Fibroblast of lung (primary cell): Measurements from ENCODE around the gene SEC61A1. TPM values are rescaled to one million over a fixed set of nuclear protein-coding genes. Genes with fewer than 3 reads are reported as not detected.

Experiments used
- DNase-seq, 2 donors: peaks; one replicate each; pipeline versions ENCODE4 v3.0.0 to v3.0.0-alpha.2; 2010; ENCODE audit warnings: low read depth in 2 of 2
- H2AFZ ChIP-seq: 2 replicates; pipeline ENCODE4 v1.5.1; 2012; ENCODE audit warnings: low read length, control low read depth, inconsistent platforms
- H3K27ac ChIP-seq: 2 replicates; pipeline ENCODE4 v1.5.1; 2011; ENCODE audit warnings: low read length, control low read depth; ENCODE audit not compliant: insufficient read depth
- H3K27me3 ChIP-seq: 2 replicates; pipeline ENCODE4 v1.5.1; 2011; ENCODE audit warnings: mild to moderate bottlenecking, low read length; ENCODE audit not compliant: control insufficient read depth, insufficient read depth
- H3K36me3 ChIP-seq: 2 replicates; pipeline ENCODE4 v1.5.1; 2011; ENCODE audit warnings: low read length; ENCODE audit not compliant: control insufficient read depth, insufficient read depth
- H3K4me1 ChIP-seq: 2 replicates; pipeline ENCODE4 v1.5.1; 2011; ENCODE audit warnings: low read length; ENCODE audit not compliant: control insufficient read depth, insufficient read depth; ENCODE audit errors: extremely low read depth
- H3K4me2 ChIP-seq: 2 replicates; pipeline ENCODE4 v1.5.1; 2011; ENCODE audit warnings: low read length, control low read depth; ENCODE audit not compliant: insufficient read depth; ENCODE audit errors: extremely low read depth
- H3K4me3 ChIP-seq, 4 experiments: fragments of 200-600 bp in 1 of 4; sonication (generic) in 1 of 4; replicated peaks in 1 of 4; 2 replicates each; pipeline ENCODE4 v1.5.1; 2011 to 2016; ENCODE audit warnings: low read length in 4 of 4, low read depth in 3 of 4, mild to moderate bottlenecking in 3 of 4, control low read depth in 2 of 4, inconsistent platforms in 1 of 4, mixed read lengths in 1 of 4; ENCODE audit not compliant: insufficient read depth in 1 of 4; ENCODE audit errors: control extremely low read depth in 1 of 4
- H3K79me2 ChIP-seq: 2 replicates; pipeline ENCODE4 v1.5.1; 2012; ENCODE audit warnings: mild to moderate bottlenecking, low read length, inconsistent platforms; ENCODE audit not compliant: control insufficient read depth, insufficient read depth
- H3K9ac ChIP-seq: 2 replicates; pipeline ENCODE4 v1.5.1; 2011; ENCODE audit warnings: mild to moderate bottlenecking, low read length, control low read depth; ENCODE audit not compliant: insufficient read depth
- H3K9me3 ChIP-seq: 2 replicates; pipeline ENCODE4 v1.5.1; 2012; ENCODE audit warnings: low read depth, low read length; ENCODE audit not compliant: control insufficient read depth, insufficient read depth
- H4K20me1 ChIP-seq: 2 replicates; pipeline ENCODE4 v1.5.1; 2011; ENCODE audit warnings: low read length; ENCODE audit not compliant: control insufficient read depth, insufficient read depth; ENCODE audit errors: extremely low read depth
- EZH2 ChIP-seq: IDR thresholded peaks from 2 replicates; pipeline ENCODE4 v1.5.1; 2012; ENCODE audit warnings: low read length, control low read depth, mild to moderate bottlenecking; ENCODE audit errors: missing control alignments
- polyA plus RNA-seq, 2 donors: library from polyadenylated mRNA; depleted of rRNA in 1 of 2; stranded (reverse) in 1 of 2; unstranded in 1 of 2; fragments of >200 nt; gene quantifications; 2 replicates each; pipeline ENCODE4 v1.2.1, GENCODE V29; 2011 to 2012; ENCODE audit warnings: missing spikeins in 1 of 2
- total RNA-seq: library from RNA; depleted of rRNA; stranded (reverse); fragments of >200 nt; gene quantifications from 2 replicates; pipeline ENCODE4 v1.2.1, GENCODE V29; 2014
- TF ChIP-seq, protein P1 (sequence below), 2 donors: IDR thresholded peaks in 1 of 2; conservative IDR thresholded peaks in 1 of 2; 1 replicate in 1 of 2; 2 replicates in 1 of 2; pipeline ENCODE4 v1.5.1; 2011 to 2012; ENCODE audit warnings: low read length in 2 of 2, control low read depth in 1 of 2, inconsistent platforms in 1 of 2, low read depth in 1 of 2, mild to moderate bottlenecking in 1 of 2

The SEC61A1 gene
- total and polyA plus RNA-seq, 2 donors (not counting 1 experiment from before 2014, with no cell fraction given) = 398 to 509 TPM

GRCh38 chr3:128083980-128084674 lies 31.9 kb downstream of the SEC61A1 start:
- H3K27ac ChIP-seq = peak overlapping the region; percentile 35
- no peaks in the 10 kb centered on the region for H3K79me2 ChIP-seq
- peaks cover 12% of the 10 kb centered on the region for H3K36me3 ChIP-seq
- H3K9me3 ChIP-seq = no peaks in the 10 kb centered on the region
- peak in 1 of 2 donors; percentile 74 for DNase-seq
- no peak overlapping the region for H3K9ac ChIP-seq
- H3K4me3 ChIP-seq = no peak overlapping the region
- no peaks in the 10 kb centered on the region for H4K20me1 ChIP-seq
- TF ChIP-seq, protein P1, sequence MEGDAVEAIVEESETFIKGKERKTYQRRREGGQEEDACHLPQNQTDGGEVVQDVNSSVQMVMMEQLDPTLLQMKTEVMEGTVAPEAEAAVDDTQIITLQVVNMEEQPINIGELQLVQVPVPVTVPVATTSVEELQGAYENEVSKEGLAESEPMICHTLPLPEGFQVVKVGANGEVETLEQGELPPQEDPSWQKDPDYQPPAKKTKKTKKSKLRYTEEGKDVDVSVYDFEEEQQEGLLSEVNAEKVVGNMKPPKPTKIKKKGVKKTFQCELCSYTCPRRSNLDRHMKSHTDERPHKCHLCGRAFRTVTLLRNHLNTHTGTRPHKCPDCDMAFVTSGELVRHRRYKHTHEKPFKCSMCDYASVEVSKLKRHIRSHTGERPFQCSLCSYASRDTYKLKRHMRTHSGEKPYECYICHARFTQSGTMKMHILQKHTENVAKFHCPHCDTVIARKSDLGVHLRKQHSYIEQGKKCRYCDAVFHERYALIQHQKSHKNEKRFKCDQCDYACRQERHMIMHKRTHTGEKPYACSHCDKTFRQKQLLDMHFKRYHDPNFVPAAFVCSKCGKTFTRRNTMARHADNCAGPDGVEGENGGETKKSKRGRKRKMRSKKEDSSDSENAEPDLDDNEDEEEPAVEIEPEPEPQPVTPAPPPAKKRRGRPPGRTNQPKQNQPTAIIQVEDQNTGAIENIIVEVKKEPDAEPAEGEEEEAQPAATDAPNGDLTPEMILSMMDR (conservative IDR thresholded peaks at IDR 0.05 in 1 of 2, IDR thresholded peaks at IDR 0.05 in 1 of 2; ENCODE audit: low read depth in 1 of 2, low read length in 2 of 2) = no peak
- no peaks in the 10 kb centered on the region for H3K27me3 ChIP-seq
- no peak overlapping the region for H2AFZ ChIP-seq
- no peak overlapping the region for H3K4me2 ChIP-seq
- H3K4me1 ChIP-seq = peaks cover 33% of the 10 kb centered on the region

GRCh38 chr3:128084675-128085021 lies 32.4 kb downstream of the SEC61A1 start:
- H4K20me1 ChIP-seq = no peaks in the 10 kb centered on the region
- H3K4me2 ChIP-seq = no peak overlapping the region
- H3K36me3 ChIP-seq = peaks cover 12% of the 10 kb centered on the region
- no peak overlapping the region for H2AFZ ChIP-seq
- TF ChIP-seq, protein P1 (conservative IDR thresholded peaks at IDR 0.05 in 1 of 2, IDR thresholded peaks at IDR 0.05 in 1 of 2; ENCODE audit: low read depth in 1 of 2, low read length in 2 of 2) = no peak
- TF ChIP-seq EZH2 = no peak
- H3K79me2 ChIP-seq = no peaks in the 10 kb centered on the region
- no peaks in the 10 kb centered on the region for H3K9me3 ChIP-seq
- H3K4me3 ChIP-seq = no peak overlapping the region
- H3K27ac ChIP-seq = peak overlapping the region; percentile 35
- DNase-seq = no peak
- peaks cover 28% of the 10 kb centered on the region for H3K4me1 ChIP-seq
- no peak overlapping the region for H3K9ac ChIP-seq
- no peaks in the 10 kb centered on the region for H3K27me3 ChIP-seq

DNA sequence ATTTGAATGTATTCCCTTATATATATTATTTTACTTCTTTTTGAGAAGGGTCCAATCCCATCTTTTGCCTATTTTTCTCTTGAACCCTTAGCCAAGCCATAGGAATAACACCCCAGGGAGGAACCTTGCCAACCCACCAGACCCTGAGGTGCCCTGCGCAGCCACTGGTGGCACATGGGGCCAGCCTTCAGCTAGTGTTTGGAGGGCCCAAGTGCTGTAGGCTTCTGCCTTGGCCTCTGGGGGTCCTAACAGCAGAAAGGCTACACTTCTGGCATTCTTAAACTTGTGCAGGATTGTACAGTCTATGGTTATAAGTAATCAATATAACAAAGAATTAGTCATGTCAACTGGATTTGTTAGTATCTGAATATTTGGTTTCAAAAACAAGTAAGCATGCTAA lies 36.9 kb downstream of the SEC61A1 start:
- Histone ChIP-seq H3K4me1 (peaks cover 8% of the 10 kb centered on the region), H3K27me3 (no peaks in the 10 kb centered on the region), H3K4me3 (no peak overlapping the region), H3K4me2 (no peak overlapping the region), H3K27ac (no peak overlapping the region), H2AFZ (no peak overlapping the region), H4K20me1 (no peaks in the 10 kb centered on the region), H3K36me3 (peaks cover 11% of the 10 kb centered on the region), H3K9ac (no peak overlapping the region), H3K79me2 (no peaks in the 10 kb centered on the region), H3K9me3 (no peaks in the 10 kb centered on the region)
- TF ChIP-seq EZH2 = no peak
- TF ChIP-seq, protein P1 (conservative IDR thresholded peaks at IDR 0.05 in 1 of 2, IDR thresholded peaks at IDR 0.05 in 1 of 2; ENCODE audit: low read depth in 1 of 2, low read length in 2 of 2) = no peak
- DNase-seq = no peak
